GM19238 (cell line): ENCODE data around the gene USP22.
A peak's percentile ranks its signal among the peaks of the same experiment; 100 is the strongest.

Experiments used
- DNase-seq: peaks from one replicate; pipeline ENCODE4 v3.0.0; 2011; ENCODE audit warnings: low spot score; ENCODE audit not compliant: insufficient read length

USP22 gene

DNA sequence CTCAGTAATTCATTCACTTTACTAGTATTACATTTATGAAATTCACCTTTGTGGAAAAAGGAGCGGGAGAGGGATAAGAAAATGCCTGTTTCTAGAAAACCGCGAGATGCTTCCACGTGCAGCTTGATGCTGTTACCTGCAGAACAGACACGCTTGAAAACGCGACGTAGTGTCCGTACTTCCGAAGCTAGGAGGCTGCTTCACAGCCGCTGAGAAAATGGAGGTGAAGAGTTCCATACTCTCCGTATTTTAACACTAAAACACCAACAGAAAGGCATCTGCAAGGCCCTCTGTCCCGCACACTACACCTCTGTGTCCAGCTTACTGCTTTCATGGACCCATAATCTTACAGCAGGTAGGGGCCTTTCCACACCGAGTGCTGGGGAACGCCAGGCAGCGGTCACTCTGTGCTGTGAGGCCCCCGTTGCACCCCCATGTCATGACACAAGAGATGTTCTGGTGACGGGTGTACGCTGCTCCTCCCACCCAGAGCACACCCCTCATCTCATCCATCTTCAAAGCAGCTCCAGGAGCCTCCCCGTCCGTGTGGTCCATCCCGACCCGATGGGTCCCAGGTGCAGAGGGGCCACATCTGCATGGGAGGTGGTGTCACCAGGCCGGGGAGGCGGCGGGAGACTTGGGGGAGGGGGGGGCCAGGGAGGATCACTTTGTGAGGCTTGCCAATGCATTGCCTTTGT is 40.4 kb downstream of the USP22 start:
- no peak for DNase-seq

DNA sequence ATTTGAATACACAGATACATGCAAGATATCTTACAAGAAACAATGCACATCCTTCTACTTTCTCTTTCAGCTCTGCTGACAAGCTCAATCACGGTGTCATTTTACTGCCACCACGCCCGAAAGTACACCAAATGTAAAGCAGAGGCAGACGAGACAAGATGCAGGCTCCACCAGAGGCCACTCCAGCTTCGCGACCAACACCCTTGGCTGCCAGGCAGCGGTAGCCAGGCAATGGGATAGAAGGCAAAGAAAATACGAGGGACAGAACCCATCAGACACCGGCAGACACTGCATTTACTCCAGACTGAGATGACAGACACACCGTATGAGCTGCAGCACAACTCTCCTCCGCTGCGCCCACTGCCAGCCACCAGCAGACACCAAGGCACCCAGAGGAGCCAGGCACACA is 41.0 kb downstream of the USP22 start:
- DNase-seq: no peak

DNA sequence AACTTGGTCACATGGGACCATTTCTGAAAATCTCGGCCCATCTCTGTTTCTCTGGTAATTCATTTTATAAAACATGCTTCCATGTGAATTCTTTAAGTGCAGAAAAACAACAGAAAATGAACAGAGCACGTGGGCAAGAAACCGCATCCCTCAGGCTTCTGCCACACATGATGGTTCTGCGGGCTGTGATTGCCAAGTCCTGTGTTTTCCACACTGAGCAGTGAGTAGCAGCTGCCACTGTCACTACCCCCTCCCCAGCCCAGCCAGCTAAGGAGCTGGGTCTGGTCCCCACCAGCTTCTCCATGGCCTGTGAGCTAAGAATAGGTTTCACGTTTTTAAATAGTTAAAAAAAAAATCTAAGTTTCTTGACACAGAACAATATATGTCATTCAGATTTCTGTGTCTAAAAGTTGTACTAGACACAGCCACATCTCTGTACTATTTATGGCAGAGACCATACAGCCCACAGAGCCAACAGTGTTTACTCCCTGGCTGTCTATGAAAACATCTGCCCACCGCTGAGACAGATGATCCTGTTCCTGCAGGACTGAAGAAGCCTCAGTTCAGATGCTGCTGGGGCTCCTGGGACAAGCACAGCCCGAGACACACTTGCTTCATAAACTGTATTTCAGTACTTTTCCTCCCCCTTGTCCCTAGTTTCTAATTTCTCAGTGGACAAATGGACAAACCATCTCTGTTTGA is 41.5 kb downstream of the USP22 start:
- DNase-seq: no peak

DNA sequence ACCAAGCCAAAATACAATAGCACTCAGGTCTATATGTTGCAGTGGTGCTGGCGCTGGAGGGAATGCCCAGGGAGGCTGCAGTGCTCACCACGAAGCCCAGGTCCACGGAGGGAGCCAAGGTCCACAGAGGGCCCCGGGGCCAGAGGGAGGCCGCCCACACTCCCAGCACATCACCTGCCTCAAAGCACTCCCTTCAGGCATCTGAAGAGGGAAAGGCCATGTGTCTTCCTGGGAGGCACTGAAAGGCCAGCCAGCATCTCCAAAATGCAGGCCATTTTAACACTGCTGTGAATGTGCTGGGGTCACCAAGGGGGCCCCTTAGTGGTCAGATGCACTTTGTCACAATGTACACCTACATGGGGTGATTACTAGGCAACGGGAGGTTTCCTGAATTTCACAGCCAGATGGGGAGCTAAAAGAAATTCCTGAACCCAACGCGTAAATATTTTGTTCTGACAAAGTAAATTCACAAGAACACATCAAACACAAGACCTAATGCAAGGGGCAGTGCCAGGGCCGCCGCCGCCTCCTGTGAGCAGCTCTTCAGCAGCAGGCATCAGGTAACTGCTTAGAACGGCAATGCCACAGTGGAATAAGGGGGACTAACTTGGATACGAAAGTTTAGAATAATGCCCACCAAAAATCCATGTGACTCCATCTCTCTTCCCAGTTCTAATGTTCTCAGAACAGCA is 42.8 kb downstream of the USP22 start:
- no peak for DNase-seq

DNA sequence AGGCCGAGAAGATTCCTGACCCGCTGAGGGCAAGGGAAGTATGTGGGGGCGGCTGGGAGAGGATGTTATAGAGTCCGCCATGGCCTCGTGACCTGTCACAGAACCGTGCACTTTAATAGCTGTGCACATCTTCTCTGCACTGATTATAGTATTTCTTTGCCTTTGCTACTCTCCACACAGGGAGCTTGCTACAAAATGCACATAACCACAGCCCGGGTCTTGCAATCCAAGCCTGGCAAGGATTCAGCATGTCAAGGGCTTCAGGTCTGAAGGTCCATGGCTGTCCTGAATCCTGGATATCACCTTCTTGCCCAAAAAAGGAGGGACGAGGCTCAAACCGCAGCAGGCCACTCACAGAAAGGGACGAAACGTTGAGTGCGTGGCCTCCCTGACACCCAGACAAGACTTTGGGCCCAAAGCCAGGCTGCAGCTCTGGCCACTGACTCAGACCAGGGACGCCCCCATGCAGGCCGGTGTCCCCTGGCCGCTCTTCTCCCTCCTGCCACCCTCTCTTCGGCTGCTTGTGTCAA is 43.7 kb downstream of the USP22 start:
- DNase-seq: no peak

DNA sequence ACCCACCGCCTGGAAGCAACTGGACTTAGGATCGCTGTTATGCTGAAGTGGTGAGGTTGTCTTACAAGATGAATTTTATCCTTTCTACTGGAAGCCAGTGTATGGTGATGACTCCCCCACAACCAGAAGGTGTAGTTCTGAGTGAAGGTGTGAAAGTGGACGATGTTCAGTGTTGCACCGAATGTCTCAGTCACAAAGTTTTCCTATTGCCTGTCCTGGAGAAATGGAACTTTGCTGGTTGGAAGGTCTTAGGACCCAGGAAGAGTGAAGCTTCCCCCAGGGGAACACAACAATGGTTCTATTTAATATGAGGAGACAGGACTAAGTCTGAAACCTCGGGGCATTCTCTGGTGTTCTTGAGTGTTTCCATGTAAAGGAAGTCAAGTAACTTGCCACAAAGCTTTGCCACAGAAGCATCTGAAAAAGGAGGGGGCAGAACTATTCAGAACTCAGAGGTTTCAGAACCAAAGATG is 44.2 kb downstream of the USP22 start:
- DNase-seq: no peak

DNA sequence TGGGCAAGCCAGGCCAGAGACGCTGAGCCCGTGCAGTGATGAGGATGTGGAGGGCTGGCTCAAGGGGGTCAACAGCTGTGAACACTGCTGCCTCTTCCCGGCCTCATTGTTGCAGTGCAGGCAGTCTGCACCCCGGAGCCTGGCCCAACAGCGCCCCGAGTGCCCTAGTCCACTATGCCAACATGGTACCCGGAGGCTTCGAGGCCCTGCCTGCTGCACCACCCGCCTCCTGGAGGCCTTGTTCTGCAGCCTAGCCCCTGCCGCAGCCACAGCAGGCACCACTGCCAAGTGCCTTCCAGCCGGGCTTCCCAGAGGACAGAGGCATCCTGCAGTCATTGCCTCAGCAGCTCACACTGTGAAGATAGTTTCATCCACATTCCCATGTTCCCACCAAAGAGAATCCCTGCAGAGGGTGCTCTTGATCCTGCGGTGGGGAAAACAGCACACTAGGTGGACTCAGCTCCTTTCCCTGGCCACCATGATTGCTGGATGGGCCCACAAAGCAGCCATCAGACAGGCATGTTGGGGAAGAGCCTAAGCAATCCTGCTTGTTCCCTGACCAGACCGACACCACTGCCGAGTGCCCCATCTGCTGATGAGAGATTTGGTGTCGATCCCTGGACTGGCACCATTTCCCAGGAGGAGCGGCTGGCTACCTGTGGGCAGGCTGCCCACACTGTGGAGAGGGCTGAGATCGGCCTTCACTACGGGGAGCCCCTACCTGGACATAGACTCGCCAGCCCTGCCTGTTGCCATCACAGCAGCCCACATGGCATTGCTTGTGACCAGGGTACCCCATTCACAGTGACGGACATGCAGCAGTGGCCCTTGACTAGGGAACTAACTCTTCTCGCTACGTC is 44.9 kb downstream of the USP22 start:
- DNase-seq: no peak

DNA sequence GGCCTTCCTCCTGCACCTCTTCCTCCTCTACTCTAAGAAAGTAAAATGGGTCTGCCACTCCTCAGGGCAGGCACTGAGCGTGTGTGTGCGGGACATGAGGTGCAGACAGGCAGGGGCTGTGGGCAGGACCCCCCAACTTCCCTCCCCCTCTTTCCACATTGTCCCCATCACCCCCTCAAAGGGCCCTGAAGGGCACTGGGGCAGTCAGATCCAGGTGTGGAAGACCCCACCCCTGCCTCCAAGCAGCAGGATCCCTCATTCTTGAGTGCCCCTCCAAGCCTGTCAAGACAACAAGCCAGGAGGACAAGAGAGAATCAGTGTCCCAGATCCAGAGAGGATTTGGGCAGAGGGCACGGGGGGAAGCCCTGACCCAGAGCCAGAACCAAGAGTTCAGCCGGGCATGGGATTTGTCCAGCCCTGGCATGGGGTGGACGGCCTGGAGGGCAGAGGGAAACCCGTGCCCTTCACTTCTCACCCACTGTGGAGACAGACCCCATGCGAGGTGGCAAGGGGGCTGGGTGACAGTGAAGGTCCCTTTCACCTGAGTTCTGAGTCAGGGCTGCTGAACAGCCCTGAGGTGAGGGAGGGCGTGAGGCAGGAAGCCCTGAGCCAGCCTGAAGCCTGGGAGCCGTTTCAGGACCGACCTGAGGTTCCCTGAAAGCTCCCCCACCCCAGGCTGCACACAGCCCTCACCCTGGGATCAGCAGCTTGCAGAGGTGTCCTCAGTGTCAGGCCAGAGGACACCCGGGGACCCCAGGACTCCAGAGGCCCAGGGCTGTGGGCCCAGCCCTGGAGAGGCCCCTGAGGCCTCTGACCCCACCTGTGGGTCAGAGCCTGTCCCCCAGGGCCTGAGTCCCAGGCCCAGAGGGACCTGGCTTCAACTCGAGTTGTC is 45.8 kb downstream of the USP22 start:
- no peak for DNase-seq

DNA sequence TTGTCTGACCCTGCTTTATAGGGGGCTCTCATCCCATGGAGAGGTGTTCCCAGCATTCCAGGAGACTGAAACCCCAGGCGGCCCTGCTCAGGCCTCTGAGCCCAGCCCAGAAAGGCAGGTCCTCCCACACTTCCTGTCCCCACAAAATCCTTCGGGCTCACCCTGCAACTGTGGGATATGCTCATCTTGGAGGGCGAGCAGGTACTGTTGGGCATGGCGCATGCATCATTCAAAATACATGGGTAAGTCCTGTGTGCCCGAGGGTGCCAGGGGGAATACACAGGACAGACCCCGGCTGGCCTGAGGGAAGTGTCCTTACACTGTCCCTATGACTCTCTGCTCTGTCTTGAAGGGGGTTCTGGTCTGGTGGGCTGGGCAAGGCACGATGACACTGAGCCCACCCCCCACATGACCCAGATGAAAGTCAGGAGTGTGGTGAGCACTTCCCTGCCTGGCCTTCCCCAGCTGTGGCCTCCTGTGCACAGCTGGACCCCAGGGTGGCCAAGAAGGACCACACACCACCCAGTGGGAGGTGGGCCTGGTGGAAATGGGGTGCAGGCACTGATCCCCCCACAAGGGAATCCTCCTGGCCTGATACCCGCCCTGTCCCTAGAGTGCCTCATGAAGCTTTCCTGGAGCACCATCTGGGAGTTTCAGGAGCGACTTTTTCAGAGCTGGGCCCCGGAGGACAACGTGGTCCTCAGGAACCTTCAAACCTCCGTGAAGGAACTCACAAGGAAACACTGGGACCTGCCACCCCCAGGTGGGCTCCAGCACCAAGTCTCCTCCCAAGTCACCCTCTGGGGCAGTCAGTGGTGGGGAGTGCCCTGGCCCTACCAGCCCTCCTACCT is 46.7 kb downstream of the USP22 start:
- no peak for DNase-seq

DNA sequence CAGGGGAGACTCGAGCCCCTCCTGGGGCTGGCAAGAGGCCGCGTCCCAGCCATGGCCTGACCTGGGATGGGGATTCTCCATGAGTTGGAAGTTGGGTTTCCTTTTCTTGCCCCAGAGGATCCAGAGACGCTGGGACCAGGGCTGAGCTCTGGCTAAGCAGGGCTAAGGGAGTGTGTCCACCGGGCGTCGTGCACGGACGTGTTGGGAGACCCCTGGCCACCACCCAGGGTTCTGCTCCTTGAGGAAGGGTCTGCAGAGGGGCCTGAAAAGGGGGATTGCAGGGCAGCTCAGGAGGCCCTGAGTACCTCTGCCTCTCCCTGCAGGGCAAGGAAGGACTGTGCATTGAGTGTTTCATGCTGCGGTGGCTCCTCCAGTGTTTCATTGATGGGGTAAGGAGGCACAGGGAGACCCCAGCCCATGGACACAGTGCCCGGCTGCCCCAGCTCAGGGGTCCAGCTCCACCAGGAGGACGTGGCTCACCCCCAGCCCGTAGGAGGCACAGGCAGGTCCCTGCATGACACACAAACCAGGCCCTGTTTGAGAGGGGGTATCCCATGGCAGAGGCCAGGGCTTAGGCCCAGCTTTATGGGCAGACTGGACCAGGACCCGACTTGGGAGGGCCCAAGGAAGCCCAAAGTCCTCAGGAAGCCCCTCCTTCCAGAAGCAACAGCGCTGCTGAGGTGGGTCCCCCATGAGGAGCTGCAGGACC is 47.5 kb downstream of the USP22 start:
- no peak for DNase-seq

DNA sequence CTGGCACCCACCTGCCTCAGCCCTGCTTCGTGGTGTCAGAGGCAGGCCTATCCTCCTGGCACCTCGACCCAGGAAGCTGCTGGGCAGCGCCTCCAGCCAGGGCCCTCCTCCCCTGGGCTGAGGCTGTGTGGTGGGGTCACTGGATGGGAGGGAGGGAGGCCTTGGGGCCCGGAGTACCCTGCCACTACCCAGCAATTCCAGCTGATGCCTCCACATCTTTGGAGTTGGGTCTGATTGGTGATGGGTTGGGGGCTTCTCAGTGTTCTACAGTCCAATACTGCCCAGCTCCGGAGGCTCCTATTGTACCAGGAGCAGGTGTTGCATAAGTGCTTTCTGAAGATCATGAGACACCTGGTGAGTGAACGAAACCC is 48.0 kb downstream of the USP22 start:
- no peak for DNase-seq

DNA sequence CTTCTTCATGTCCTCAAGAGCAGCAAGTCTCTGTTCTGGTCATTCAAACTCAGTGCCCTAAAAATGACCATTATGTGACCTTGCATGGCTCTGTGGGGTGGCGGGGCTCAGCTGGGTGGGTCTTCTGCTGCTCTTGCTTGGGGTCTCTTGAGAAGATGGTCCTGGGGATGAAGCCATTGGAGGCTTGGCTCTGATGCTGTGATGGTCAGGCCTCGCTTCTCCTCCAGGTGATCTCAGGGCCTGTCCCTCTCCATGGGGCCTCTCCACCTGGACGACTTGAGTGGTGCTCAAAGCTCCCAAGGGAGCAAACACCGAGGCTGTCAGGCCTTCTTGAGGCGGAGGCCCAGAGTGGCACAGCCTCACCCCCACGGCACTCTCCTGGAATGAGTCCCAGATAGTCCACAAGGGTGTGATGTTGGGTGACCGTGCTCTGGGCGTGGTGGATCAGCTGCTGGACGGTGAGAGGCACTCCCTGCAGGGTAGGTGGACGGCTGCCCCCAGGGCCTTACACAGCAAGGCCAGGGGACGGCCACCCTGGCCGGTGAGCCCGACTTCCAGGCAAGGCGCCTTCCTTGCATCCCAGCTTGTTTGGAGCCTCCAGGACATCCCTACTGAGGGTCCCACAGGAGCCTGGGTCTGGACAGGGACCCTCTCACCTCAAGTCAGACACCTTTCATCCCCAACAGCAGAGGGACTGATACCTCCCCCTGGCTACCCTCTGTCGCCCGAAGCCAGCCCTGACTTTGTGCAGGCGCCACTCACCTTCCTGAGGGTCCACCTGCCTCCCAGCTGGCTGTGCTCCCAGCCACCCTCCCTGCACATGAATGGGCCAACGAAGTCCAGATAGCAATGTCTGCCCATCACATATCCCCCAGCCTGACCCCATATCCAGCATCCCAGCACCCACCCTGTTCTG is 48.7 kb downstream of the USP22 start:
- DNase-seq: no peak

DNA sequence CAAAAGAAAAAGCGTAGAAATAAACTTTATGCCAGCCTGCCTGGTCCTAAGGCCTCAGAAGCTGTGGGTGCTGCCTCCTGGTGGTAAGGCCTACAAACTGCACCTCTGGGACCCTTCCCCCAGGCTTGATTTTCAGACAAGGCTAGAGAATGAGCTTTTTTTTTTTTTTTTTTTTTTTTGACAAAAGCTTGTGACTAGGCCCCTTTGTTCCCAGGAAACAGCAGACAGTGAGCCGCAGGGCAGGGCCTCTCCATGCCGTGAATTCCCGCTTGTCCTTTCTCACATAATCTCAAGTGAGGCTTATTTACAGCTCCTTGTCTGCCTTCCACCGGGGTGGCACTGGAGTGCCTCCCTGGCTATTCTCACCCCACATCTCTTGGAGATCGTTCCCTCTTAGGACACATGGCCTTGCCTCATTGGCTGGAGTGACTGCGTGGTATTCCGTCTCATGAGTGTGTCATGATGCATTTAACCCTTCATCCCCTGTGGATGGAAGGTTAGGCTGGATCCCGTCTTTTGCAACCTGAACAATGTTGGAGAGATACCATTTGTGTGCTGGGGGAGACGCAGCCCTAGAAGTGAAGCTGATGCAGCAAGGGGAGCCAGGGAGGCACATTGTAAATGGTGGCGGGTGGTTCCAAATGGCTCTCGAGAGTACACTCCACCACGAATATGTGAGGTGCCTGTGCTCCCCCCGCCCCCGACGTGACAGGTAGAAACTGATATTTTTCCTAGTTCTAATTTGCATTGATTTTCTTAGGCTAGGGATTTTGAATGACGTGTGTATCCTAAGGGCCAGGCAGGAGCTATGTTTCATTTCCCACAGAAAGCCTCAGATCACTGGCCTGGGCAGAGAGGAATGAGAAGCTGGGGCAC is 49.6 kb downstream of the USP22 start:
- DNase-seq: peak; percentile 78

DNA sequence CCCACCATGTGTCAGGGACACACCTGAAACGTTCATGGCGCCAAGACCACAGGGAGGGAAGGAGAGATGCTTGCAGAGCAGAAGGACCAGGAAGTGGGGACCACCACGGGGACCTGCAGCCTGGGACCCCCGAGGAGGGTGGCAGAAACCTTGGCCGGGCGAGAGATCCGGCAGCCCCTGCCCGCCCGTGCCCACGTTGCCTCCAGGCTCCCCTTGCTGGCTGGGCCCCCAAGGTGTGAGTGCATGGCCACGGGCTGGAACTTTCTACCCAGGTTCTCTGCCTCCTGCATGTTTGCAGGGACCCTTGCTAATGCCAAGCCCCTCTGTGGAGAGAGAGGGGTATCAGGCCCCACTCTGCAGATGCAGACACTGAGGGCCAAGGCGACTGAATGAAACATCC is 50.4 kb downstream of the USP22 start:
- no peak for DNase-seq

DNA sequence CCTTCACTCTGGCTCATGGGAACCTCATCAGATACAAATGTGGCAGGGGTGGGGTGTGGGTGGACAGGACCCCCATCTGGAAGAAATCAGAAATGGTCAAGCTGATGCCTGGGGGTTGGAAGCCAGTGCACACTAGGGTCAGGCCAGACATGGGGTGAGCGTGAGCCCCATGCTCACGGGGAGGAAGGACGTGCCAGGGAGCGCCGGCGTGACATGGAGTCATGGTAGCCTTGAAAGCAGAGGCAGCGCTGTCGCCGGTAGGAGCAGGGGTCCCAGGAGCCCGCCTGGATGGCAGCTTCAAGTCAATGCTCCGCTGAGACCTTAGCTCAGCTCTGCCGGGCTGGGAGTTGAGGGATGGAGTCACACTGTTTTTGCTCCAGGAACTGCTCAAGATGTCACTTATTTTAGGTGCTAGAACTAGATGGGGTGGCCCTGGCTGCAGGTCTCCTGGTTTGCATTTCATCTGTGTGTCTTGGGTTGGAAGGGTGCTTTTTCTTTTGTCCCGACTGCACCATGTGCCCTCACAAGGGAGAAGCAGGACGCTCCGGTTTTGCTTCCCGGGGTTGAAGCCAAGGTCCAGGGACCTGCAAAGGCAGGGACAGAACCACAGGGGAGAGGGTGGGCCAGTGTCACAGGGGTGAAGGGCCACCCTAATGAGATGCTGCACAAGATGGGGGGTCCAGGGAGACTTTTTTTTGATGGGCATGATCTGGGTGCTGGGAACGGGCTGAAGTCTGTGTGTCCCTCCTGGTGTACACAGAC is 51.4 kb downstream of the USP22 start:
- no peak for DNase-seq
